AG08396 (cell line): ENCODE measurements around the gene SERPINB10.

Source experiments
- DNase-seq: peaks from one replicate; pipeline ENCODE4 v3.0.0; 2012; ENCODE audit warnings: low spot score, mixed read lengths

SERPINB10 gene

GRCh38 chr18:63982361-63982760 is 74.6 kb downstream of the SERPINB10 start:
- DNase-seq: no peak
